HL-60 (cell line): ENCODE results near the gene ZACN.

Experiments
- DNase-seq, 2 experiments: peaks; one replicate each; pipeline ENCODE4 v3.0.0-alpha.2; 2010 to 2020; ENCODE audit warnings: low read depth in 1 of 2, low spot score in 1 of 2
- H3K27ac ChIP-seq: fragments of 250-450 bp; sonication (Bioruptor Pico); replicated peaks from 2 replicates; pipeline ENCODE4 v1.5.1; 2020; ENCODE audit warnings: mild to moderate bottlenecking, moderate library complexity
- H3K27me3 ChIP-seq: fragments of 250-450 bp; sonication (Bioruptor Pico); 2 replicates; pipeline ENCODE4 v1.5.1; 2021; ENCODE audit warnings: mild to moderate bottlenecking, moderate library complexity; ENCODE audit not compliant: insufficient read depth, poor library complexity, severe bottlenecking
- H3K4me3 ChIP-seq: replicated peaks from 2 replicates; pipeline ENCODE4 v1.5.1; 2011; ENCODE audit warnings: mild to moderate bottlenecking, control low read depth, low read length; ENCODE audit not compliant: insufficient read depth
- CTCF ChIP-seq: IDR thresholded peaks from one replicate; pipeline ENCODE4 v1.5.1; 2011; ENCODE audit warnings: low read length, control low read depth, inconsistent platforms; ENCODE audit not compliant: insufficient read depth
- GABPA ChIP-seq: IDR thresholded peaks from 2 replicates; pipeline ENCODE4 v1.6.1; 2012; ENCODE audit warnings: low read depth
- POLR2AphosphoS5 ChIP-seq: IDR thresholded peaks from 2 replicates; pipeline ENCODE4 v1.6.1; 2012; ENCODE audit warnings: low read depth
- REST ChIP-seq: IDR thresholded peaks from 2 replicates; pipeline ENCODE4 v1.6.1; 2012; ENCODE audit warnings: low read depth; ENCODE audit not compliant: insufficient replicate concordance
- SPI1 ChIP-seq: IDR thresholded peaks from 2 replicates; pipeline ENCODE4 v1.6.1; 2012; ENCODE audit warnings: low read depth, mild to moderate bottlenecking, borderline replicate concordance

The ZACN gene

GRCh38 chr17:76085066-76085730 is 6.2 kb downstream of the ZACN start:
- Histone ChIP-seq H3K27me3 (no peaks in the 10 kb centered on the region), H3K27ac (no peak overlapping the region), H3K4me3 (no peak overlapping the region)
- TF ChIP-seq POLR2AphosphoS5, result no peak
- no peak for TF ChIP-seq SPI1
- no peak for TF ChIP-seq CTCF
- no peak for TF ChIP-seq GABPA
- TF ChIP-seq REST, result no peak
- DNase-seq, result no peak

GRCh38 chr17:76085731-76086366 is 6.9 kb downstream of the ZACN start:
- TF ChIP-seq SPI1, result no peak
- no peak for TF ChIP-seq GABPA
- Histone ChIP-seq H3K4me3 (no peak overlapping the region), H3K27me3 (no peaks in the 10 kb centered on the region), H3K27ac (no peak overlapping the region)
- DNase-seq, result no peak

GRCh38 chr17:76086384-76086783 is 7.4 kb downstream of the ZACN start:
- Histone ChIP-seq H3K27me3 (no peaks in the 10 kb centered on the region), H3K27ac (no peak overlapping the region)

More at GRCh38 chr17:76086384-76086783, 7.4 kb downstream of the ZACN start:
- TF ChIP-seq SPI1 (no peak), GABPA (no peak), CTCF (no peak), POLR2AphosphoS5 (no peak), REST (no peak)
- no peak overlapping the region for H3K4me3 ChIP-seq
- DNase-seq, result no peak
